Stimulated activated CD4-positive, alpha-beta T cell treated with anti-CD3 and anti-CD28 coated beads, Interleukin-4, amount 100 ng/mL, for 4 hours (primary cell): ENCODE measurements around the gene INSL3.

Source experiments
- DNase-seq, 2 experiments: peaks; one replicate each; pipeline ENCODE4 v3.0.0-alpha.2; 2020

INSL3 gene

DNA sequence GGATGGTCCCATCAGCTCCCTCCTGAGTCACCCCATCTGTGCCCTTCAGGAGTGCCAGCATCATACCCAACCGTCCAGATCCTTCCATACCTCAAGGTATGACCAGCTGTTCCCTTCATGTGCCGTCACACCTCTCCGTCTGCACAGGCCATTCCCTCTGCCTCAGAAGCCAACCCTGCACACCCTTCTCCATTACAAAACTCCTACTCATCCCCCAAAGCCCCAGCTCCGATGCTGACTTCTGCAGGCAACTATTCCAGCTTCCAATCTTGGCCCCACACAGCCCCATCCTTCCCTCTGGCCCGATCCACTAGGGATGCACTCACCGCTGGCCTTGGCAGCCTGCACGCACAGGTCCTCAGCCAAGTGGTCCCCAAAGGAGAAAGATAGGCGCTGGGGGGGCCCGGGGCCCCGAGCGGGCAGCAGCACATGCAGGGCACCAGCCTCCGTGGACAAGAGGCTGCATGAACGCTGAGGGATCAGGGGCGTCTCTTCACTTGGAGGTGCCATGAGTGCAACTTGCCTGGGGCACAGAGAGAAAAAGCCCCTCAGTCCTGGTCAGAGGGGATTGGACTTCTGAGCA is 22.7 kb upstream of the INSL3 start:
- DNase-seq, result no peak

- DNase-seq, result no peak
These were observed 22.0 kb upstream of the INSL3 start for GRCh38 chr19:17843292-17843827.

DNA sequence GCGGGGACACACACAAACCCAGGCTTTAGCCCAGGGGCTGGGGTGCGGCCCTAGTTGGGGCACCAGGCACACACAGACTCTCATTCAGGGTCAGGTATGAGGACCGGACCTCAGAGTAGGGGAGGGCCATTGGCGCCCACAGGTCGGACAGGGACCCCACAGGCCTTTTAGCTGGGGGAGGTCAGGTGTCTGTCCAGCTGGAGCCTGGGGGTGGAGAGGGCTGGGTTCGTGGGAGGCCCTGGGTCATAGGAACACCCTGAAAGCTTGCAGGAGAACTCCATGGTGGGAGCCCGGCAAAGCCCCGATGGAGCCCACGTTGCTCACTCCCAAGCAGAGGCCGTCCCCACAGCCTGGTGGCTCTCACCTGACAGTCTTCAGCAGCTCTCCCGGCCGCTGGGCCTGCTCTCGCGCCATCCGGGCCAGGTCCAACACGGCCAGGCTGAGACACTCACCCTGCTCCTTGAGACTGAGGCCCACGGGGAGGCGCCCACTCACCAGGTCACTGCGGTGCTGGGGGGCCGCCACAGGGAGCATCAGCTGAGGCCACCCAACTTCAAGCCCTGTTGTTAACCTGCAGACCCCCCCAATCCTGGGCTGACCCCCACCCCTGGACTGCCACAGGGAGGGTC is 21.5 kb upstream of the INSL3 start:
- DNase-seq, result no peak

DNA sequence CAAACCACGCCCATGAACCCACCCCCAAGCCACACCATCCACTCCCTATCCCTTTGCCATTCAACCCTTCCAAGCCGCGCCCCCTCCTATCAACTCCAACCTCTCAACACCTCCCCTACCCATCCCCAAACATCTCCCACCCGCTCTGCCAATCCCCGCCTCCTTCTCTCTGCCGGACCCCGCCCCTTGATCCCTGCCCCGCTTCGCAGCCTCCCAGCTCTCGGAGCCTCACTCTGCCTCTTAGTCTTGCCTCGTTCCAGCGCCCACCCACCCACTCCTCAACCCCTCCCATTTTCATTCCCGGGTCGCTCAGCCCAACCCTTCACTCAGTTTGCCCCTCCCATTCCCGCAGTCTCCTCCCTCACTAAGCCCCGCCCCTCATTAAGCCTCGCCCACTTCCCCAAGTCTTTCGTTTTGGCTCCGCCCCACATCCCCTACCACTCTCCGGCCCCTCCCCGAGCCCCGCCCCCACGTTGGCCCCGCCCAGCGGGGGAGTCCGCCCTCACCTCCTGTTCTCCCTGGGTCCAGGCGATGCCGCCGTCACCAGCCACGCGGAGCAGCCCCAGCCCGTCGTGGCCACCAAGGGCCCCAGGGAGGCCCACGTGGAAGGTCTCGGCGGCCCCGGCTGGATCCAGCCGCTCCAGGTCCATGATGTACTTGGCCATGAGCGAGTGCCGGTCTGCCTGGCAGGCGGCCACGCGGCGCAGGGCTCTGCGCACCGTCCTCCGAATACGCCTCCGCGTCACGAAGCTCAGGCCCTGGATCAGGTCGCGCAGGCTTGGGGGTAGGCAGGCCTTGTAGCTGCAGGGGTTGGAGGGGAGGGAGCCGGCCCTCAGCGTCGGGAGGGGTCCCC is 20.7 kb upstream of the INSL3 start:
- DNase-seq, result peak; percentile 57 to 59

GRCh38 chr19:17841371-17841809 is 20.1 kb upstream of the INSL3 start:
- no peak for DNase-seq

DNA sequence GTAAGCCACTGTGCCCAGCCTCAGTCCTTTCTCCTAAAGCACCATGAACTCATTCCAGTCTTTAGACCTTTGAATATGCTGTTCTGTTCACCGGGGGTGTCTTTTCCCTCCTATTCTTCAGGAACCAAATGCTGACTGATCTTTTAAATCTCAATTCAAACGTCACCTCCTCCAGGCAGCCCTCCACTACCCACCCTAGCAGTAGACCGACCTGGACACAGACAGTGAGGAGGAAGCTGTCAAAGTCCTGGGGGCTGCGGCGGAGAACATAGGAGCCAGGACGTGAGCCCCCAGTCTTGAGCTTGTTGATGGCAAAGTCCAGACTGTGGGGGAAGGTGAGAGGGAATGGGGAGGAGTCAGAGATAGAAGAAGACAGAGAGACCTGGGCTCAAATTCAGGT is 18.7 kb upstream of the INSL3 start:
- DNase-seq, result no peak

- no peak for DNase-seq
These were observed 16.7 kb upstream of the INSL3 start for GRCh38 chr19:17837972-17838371.

GRCh38 chr19:17836530-17836929 is 15.2 kb upstream of the INSL3 start:
- no peak for DNase-seq

DNA sequence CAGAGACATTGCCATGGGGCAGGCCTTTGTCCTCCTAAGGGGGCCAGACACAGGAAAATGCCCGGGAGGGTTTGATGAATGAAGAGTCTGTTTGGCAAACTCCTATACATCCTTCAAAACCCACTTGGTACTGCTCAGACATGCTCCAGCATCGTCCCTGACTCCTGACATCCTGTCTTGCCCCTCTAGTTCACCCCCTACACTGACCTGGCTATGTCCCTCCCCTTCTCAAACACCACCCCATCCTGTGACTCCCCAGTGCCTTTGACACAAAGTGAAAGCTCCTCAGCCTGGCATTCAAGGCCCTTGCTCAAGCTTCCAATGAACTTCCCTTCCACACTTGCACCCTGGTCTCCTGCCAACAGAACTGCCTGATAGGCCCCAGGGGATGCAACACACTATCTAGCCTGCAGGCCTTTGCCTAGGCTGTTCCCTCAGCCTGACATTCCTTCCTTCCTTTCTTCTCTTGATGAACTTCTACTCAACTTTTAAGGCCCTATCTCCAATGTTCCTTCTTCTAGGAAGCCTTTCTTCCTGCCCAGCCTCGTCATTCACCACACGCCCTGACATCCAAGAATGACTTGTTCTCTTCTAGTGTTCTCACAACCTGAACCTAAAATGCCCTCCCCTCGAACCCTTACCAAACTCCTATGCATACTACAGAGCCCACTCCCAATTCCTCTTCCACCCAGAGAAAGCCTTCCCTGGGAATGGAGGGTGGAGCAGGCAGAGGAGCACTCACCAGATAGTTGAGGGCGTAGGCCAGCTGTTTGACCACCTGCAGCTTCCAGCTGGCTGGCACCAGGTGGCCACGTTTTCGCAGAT is 14.1 kb upstream of the INSL3 start:
- no peak for DNase-seq

GRCh38 chr19:17834350-17835181 is 13.2 kb upstream of the INSL3 start:
- DNase-seq, result no peak

DNA sequence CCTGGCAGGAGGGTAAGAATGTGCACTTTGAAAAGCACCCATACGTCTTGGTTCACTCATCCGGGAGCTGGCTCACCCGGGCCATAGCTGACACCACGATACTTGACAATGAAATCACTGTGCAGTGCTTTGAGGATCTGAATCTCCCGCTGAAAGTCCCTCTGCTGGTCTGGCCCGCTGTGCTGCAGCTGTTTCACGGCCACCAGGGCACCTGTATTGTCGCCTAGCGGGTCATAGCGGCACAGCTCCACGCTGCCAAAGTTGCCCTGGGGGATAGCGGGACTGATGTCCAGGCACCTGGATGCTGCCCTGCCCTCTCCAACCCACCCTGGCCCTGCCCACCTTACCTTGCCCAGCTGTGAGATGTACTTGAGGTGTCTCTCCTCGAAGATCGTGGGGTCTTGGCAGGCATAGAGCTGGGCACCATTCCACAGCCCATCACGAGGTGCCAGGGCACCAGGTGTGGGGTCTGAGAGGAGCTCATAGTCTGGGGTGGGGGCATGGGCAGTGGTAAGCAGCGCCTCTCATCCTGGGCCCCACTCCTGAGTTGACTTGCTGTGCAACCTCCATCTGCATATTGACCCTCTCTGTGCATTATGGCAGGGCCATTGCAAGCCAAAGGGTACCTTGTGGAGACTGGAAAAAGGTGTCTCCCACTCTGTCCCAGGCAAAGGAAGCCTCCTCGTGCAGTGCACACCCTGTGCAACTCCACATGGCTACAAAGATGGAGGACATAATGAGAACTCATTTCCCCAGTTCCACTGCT is 11.3 kb upstream of the INSL3 start:
- no peak for DNase-seq

- DNase-seq, result no peak
These were observed 10.1 kb upstream of the INSL3 start for GRCh38 chr19:17831419-17831888.

- DNase-seq, result peak in 1 of 2 experiments; percentile 26
These were observed 9.5 kb upstream of the INSL3 start for GRCh38 chr19:17830567-17831418.

GRCh38 chr19:17829855-17830566 is 8.7 kb upstream of the INSL3 start:
- DNase-seq, result no peak

DNA sequence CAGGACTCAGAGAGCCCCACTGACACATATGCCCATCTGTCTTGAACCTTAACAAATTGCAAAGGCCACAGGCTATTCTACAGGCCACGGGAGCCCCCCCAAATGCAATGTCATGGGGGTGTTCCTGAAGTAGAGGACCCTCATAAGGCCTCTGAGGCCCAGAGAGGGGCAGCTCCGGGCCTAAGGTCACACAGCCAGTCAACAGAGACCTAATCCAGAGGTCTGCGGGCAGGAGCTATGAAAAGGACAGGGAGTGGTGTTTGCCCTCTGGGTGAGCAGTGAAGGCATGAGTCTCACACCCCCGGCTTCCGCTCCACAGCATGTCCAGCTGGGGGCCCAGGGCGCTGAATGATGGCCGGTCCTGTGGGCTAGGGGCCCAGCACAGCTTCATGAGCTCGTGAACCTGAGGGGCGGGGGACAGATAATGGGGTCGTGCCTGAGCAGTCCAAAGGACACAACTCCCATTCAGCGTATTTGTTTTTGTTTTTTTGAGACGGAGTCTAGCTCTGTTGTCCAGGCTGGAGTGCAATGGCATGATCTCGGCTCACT is 5.3 kb upstream of the INSL3 start:
- DNase-seq, result no peak

DNA sequence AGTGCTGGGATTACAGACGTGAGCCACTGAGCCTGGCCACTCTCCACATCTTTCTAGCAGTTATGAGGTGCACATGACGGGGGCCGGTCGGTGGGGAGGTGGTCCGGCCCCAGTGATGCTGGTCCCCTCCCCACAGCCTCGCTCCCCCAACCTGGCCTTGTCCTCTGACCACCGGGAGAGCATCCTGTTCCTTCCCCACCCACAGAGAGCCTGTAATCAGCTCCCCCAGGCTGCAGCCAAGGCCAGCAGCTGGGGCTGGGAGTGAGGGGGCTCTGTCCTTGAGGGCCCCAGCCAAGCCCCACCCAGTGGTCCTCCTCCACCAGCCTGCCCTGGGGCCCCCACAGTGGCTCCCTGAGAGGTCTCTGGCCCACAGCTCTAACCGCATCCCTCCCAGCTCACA is 3.0 kb upstream of the INSL3 start:
- DNase-seq, result no peak

DNA sequence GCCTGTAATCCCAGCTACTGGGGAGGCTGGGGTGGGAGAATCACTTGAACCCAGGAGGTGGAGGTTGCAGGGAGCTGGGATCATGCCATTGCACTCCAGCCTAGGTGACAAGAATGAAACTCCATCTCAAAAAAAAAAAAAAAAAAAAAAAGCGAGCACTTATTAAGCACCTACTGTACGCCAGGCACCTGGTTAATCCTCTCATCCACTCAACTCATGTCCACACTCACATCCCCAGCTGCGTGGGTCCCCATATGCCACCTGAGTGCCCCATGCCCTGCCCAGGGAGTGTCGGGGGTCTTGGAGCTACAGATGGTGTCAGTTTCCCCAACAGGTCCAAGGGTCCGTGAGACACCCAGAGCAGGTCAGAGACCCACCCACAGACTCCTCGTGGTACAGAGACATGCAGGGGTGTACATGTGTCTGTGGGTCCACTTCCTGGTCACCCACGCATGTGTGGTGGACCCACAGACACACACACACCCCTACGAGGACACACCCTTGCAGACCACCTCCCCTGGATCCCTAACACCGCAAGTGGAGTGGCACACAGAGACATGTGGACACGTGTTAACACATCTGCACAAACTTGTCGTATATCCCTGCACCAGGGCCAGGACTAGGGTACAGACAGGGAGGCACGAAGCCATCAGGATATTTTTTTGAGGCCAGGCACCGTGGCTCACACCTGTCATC is 3.5 kb downstream of the INSL3 start:
- DNase-seq, result no peak

- DNase-seq, result no peak
These were observed 9.2 kb downstream of the INSL3 start for GRCh38 chr19:17812099-17812498.
